ENCODE results near the gene FTCD. TPM values are rescaled to one million over a fixed set of nuclear protein-coding genes. Genes with fewer than 3 reads are reported as not detected.

The FTCD gene
- total and polyA plus RNA-seq, 9 of the 15 experiments (the other 6 are each of a cell fraction or from before 2014, with no cell fraction given), result 0.11 to 1.6 (median 0.67) TPM; not detected in 5

DNA sequence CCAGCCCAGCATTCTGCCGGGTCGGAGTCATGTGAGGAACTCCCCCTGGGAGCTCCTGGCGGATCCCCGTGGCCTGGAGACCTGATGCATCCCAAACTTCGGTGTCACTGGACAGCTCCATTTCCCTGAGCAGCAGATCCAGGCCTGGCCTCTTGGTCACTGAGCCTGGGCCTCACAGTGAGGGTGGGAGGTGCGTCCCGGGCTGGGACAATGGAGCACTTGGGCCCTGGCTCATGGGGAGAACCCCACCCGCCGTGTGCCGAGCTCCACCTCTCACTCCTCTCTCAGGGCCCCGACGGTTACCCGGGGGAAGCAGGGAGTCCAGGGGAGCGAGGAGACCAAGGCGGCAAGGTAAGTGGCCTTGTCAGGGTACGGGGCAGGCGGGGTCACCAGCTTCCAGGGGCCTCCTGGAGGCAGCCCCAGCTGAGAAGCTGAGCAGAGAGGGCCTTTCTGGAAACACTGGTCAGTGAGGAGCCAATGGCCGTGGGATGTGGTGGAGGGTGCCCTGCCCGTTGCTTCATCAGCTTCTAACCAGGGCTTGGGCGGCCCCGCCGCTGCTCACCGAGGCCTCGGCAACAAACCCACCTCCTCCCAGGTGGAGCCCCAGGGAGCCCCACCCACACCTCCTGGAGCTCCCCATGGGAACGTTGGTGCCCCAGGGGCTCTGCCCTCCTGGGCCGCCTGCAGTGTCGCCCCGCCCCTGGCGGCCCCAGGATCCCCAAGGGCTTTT, 37.6 kb downstream of the FTCD start:
- no peak for ATAC-seq
- in situ Hi-C loops (cut with MboI), result no loop called here

GRCh38 chr21:46116776-46117585, 38.4 kb downstream of the FTCD start:
- ATAC-seq (no peak), FAIRE-seq (no peak), DNase-seq (ENCODE audit: extremely low read depth in 1 of 4, low spot score in 3 of 4) (no peak)
- Histone ChIP-seq H3K36me3 (ENCODE audit: control insufficient read depth, insufficient read depth, low read length) (no peaks in the 10 kb centered on the region), H2AFZ (ENCODE audit: low read depth, low read length) (no peak overlapping the region), H3K4me1 (replicated peaks in 1 of 2; ENCODE audit: control insufficient read depth in 2 of 2, insufficient read depth in 2 of 2, low read length in 2 of 2) (peaks cover 0 to 62% of the 10 kb centered on the region in 2 experiments; a peak in 2 of 5 replicates), H3K4me3 (no peak overlapping the region), H3K27me3 (ENCODE audit: control insufficient read depth in 2 of 2, insufficient read depth in 2 of 2, low read length in 2 of 2) (peaks cover 26 to 80% of the 10 kb centered on the region in 2 experiments; a peak in 4 of 5 replicates), H3K4me2 (ENCODE audit: insufficient read depth, low read length) (no peak overlapping the region), H3K9me3 (replicated peaks; ENCODE audit: control insufficient read depth, insufficient read depth, low read depth, low read length) (no peaks in the 10 kb centered on the region; the same call in 1 of the 2 replicates), H3K27ac (ENCODE audit: extremely low read depth, low read depth, low read length) (no peak overlapping the region), H3K9me1 (ENCODE audit: control insufficient read depth, insufficient read depth, low read length) (no peaks in the 10 kb centered on the region), H3K9ac (ENCODE audit: insufficient read depth in 1 of 2, low read depth in 2 of 2, low read length in 2 of 2) (no peak overlapping the region), H4K20me1 (replicated peaks; ENCODE audit: control insufficient read depth, insufficient read depth, low read length) (no peaks in the 10 kb centered on the region; the same call in 1 of the 2 replicates), H3K79me2 (ENCODE audit: control insufficient read depth, insufficient read depth, low read length) (no peaks in the 10 kb centered on the region)
- in situ Hi-C loops (cut with MboI) (no loop called here), intact Hi-C loops (cut with micrococcal nuclease) (no loop called here)
- BruUV-seq (replicated peaks), result no TSS peak
- under 1% methylated on average over 21 of the region's 24 CpGs for WGBS (ENCODE audit: insufficient coverage, low coverage, missing lambda C conversion rate)
- POLR2A ChIA-PET, result interaction anchor here (0.7 to 1.7 kb wide), 3 partner anchors 12 to 68 kb away, joined by 3 to 8 read pairs (median 3); no protein-coding TSS in a partner anchor
- CTCF ChIA-PET (ENCODE audit: low intra/inter-chr PET ratio), result no interaction called here
- TF ChIP-seq POLR2A (conservative IDR thresholded peaks at IDR 0.05) (no peak), NFIC (IDR thresholded peaks at IDR 0.05) (no peak), ZC3H4 (CRISPR knock-in tag; IDR thresholded peaks at IDR 0.05; ENCODE audit: borderline replicate concordance) (no peak)
- TF ChIP-seq, protein P1, sequence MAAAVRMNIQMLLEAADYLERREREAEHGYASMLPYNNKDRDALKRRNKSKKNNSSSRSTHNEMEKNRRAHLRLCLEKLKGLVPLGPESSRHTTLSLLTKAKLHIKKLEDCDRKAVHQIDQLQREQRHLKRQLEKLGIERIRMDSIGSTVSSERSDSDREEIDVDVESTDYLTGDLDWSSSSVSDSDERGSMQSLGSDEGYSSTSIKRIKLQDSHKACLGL (CRISPR knock-in tag; IDR thresholded peaks at IDR 0.05; ENCODE audit: borderline replicate concordance, poor library complexity, severe bottlenecking), result no peak

More for the DNA sequence above, 37.6 kb downstream of the FTCD start:
- Histone ChIP-seq H4K20me1 (replicated peaks; ENCODE audit: control insufficient read depth, insufficient read depth, low read length) (no peaks in the 10 kb centered on the region; the same call in 1 of the 2 replicates), H3K36me3 (ENCODE audit: control insufficient read depth, insufficient read depth, low read length) (no peaks in the 10 kb centered on the region), H2AFZ (ENCODE audit: low read depth, low read length) (no peak overlapping the region), H3K4me3 (no peak overlapping the region), H3K9me3 (replicated peaks; ENCODE audit: control insufficient read depth, insufficient read depth, low read depth, low read length) (no peaks in the 10 kb centered on the region; the same call in 1 of the 2 replicates), H3K9ac (ENCODE audit: insufficient read depth in 1 of 2, low read depth in 2 of 2, low read length in 2 of 2) (no peak overlapping the region), H3K4me1 (replicated peaks in 1 of 2; ENCODE audit: control insufficient read depth in 2 of 2, insufficient read depth in 2 of 2, low read length in 2 of 2) (peaks cover 0 to 60% of the 10 kb centered on the region in 2 experiments; a peak in 1 of 5 replicates), H3K4me2 (ENCODE audit: insufficient read depth, low read length) (no peak overlapping the region), H3K9me1 (ENCODE audit: control insufficient read depth, insufficient read depth, low read length) (no peaks in the 10 kb centered on the region), H3K79me2 (ENCODE audit: control insufficient read depth, insufficient read depth, low read length) (no peaks in the 10 kb centered on the region), H3K27me3 (ENCODE audit: control insufficient read depth in 2 of 2, insufficient read depth in 2 of 2, low read length in 2 of 2) (peaks cover 26 to 77% of the 10 kb centered on the region in 2 experiments; a peak in 4 of 5 replicates), H3K27ac (ENCODE audit: extremely low read depth, low read depth, low read length) (no peak overlapping the region)
- POLR2A ChIA-PET, result interaction anchor here (0.7 to 1.7 kb wide), 3 partner anchors 11 to 107 kb away, joined by 3 to 8 read pairs (median 3); no protein-coding TSS in a partner anchor
- CTCF ChIA-PET (ENCODE audit: low intra/inter-chr PET ratio), result no interaction called here
- BruUV-seq (replicated peaks), result no TSS peak
- TF ChIP-seq ZNF133 (CRISPR knock-in tag; IDR thresholded peaks at IDR 0.05) (no peak), HMGN3 (IDR thresholded peaks at IDR 0.05; ENCODE audit: borderline replicate concordance, extremely low read depth, insufficient read length, low read depth, low read length) (peak; percentile 25)
- WGBS (ENCODE audit: insufficient coverage, low coverage, missing lambda C conversion rate), result under 1% methylated on average over 29 of the region's 29 CpGs
- no peak for FAIRE-seq
- DNase-seq (ENCODE audit: extremely low read depth in 1 of 4, low spot score in 3 of 4), result no peak
- intact Hi-C loops (cut with micrococcal nuclease), result no loop called here
